HG02588 (cell line): Measurements from ENCODE around the gene RBBP4.
A peak's percentile ranks its signal among the peaks of the same experiment; 100 is the strongest.
"Not testable (repeated sequence)": the region's sequence is repeated elsewhere in the genome, so short reads cannot be mapped to it uniquely, and the experiment has no call there.

ENCODE experiments used
- ATAC-seq: cut with Tn5 transposase; IDR thresholded peaks from one replicate; pipeline ENCODE4 v1.9.1; 2021; ENCODE audit warnings: mild to moderate bottlenecking, moderate library complexity; ENCODE audit not compliant: unreplicated experiment

The RBBP4 gene

DNA sequence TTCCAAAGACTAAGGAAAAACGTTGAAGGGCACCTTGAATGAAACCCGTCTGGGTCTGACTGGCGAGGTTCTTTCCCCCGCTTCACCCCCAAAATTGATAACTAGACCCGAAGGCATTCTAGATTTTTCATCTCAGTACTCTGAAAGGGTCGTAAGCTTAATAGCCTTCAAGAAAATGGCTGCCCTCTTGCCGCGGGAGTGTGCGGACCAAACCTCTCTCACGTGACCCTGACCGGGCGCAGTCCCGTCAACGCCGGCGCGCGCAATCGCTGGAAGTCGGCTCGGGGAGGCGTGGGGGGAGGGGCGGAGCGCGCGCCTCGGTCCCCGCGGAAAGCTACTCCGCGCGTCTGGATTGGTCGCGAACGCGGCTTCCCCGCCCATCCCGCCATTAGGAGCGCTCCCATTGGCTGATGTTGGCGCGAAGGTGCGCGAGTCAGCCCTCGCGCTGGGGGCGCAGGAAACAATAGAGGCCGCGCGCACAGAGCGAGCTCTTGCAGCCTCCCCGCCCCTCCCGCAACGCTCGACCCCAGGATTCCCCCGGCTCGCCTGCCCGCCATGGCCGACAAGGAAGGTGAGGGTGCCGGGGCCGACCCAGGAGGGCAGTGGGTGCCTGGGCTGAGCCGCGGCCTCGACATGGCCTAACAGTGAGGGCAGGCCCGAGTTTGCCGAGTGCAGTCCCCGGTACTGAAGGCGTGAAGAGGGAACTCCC, at the start of gene RBBP4:
Gene RBBP4, plus strand, starts transcription at position 457 of the 709 bp plus-strand sequence. Its CDS starts 99 bp downstream, at position 556.
- ATAC-seq = peak; percentile 84

- no peak for ATAC-seq
Observed at GRCh38 chr1:32605711-32606424, 45.1 kb upstream of the RBBP4 start.

- ATAC-seq = no peak
Observed at GRCh38 chr1:32606565-32607371, 44.2 kb upstream of the RBBP4 start.

DNA sequence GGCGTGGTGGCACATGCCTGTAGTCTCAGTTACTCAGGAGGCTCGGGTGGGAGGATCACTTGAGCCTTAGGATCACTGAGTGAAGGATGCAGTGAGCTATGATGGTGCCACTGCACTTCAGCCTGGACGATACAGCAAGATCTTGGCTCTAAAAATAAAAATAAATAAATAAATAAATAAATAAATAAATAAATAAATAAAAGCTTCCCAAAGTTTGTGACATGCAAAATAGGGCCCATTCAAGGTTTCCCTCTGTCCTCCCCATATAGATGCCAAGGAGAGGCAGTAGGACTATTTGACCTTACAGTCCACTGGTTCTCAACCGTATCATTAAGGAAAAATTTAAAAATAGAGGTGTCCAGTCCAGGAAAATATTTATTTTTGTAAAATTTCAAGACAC, 41.8 kb upstream of the RBBP4 start:
- no peak for ATAC-seq

DNA sequence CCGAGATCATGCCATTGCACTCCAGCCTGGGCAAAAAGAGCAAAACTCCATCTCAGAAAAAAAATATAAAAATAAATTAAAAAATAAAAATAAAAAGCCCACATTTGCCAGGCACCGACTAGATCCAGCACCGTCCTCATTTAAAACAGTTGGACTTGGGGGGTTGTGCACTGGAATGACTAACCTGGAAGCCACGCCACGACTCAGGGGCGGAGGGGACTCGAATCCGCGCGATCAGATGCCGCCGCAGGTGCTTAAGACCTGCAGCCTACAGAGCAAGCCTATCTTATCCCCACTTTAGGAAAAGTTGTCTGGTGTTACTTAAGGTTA, 39.2 kb upstream of the RBBP4 start:
- ATAC-seq = no peak

- peak; percentile 91 for ATAC-seq
Observed at GRCh38 chr1:32612189-32612881, 38.7 kb upstream of the RBBP4 start.

DNA sequence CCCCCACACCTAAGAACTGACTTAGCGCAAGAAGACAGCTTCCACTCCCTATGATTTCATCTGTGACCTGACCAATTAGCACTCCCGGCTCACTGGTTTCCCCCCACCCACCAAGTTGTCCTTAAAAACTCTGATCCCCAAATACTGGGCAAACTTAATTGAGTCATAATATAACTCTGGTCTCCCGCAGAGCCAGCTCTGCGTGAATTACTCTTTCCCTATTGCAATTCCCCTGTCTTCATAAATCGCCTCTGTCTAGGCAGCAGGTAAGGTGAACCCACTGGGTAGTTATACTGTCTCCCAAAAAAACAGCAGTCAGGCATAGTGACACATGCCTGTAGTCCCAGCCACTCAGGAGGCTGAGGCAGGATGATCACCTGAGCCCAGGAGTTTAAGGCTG, 37.5 kb upstream of the RBBP4 start:
- no peak for ATAC-seq

DNA sequence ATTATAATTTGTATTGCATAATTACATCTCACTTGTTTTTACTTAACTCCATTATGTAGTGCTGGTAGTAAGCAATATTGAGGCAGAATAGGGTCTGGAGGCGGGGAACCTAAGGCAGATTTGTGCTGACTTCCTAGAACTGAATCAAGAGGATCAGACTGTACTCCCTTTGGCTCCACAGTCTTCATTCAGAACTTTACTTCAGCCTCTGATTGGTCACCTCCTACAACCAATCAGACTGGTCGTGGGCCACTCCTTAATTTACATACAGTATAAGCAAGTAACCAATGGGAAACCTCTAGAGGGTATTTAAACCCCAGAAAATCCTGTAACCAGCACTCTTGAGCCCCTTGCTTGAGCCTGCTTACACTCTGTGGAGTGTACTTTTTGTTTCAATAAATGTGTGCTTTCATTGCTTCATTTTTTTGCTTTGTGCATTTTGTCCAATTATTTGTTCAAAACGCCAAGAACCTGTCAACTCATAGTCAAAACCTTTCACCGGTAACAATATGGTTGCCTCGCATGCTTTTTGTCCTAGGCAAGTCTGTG, 32.3 kb upstream of the RBBP4 start:
- ATAC-seq = no peak

DNA sequence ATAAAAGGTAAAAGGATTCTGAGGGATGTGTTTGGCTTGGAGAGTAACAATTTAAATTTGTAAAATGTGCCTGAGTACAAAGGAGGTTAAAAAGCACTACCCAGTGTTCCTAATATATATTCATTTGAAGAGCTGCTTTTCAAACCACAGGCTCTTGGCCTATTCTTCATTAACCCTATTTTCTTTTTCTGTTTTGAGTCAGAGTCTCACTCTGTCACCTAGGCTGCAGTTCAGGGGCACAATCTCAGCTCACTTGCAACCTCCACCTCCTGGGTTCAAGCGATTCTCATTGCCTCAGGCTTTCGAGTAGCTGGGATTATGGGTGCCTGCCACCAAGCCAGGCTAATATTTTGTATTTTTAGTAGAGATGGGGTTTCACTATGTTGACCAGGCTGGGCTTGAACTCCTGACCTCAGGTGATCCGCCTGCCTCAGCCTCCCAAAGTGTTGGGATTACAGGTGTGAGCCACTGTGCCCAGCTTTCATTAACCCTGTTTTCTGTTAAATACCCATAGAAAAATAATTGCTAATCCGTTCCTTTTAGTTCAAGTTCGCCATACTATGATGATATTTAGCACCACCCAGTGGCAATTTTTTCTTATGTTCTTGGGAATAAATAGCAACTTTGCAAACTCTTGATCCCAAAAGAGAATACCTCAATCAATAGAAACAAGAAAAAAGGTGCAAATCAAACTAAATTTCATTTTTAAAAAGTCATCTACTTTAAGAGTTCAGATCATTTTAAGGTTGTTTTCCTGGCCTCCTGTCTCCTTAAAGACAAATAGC, 31.1 kb upstream of the RBBP4 start:
- ATAC-seq = no peak

GRCh38 chr1:32622205-32622604, 28.8 kb upstream of the RBBP4 start:
- no peak for ATAC-seq

DNA sequence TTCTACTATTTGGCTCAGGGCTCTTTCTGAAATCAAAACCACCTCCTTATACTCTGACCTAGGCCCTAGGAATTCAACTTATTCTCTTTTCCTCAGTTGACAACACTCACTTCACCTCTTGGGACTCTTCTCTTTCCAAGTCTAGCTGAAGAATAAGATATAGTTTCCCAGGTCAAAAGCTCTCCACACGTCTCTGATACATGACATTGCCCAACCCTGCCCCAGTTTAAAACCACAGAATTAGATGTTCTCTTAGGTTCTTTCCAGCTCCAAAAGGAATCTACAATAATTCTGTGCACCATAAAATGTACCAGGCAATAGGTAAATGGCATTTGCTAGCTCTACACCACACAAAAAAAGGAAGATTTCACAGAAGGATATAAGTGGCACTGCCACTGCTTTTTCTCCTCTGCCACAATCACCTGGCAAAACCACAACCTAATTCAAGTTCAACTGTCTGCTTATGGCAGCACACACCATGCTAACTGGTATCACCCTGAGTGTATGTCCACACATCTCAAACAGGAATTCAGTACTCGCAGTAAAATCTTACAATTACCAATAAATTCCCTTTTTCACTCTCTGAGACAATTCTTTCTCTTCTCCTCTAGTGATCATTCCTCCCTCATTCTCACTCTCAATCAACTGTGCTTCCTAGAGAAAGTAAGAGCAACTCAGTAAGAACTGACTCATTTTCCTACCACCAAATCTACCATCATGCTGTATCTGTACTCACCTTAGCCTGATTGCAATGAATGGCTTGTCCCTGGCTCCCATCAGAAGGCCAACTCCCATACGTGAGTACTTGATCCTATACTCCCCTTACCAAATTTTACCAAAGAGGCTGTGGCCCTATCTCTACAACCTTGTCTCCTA, 28.0 kb upstream of the RBBP4 start:
- ATAC-seq = no peak

DNA sequence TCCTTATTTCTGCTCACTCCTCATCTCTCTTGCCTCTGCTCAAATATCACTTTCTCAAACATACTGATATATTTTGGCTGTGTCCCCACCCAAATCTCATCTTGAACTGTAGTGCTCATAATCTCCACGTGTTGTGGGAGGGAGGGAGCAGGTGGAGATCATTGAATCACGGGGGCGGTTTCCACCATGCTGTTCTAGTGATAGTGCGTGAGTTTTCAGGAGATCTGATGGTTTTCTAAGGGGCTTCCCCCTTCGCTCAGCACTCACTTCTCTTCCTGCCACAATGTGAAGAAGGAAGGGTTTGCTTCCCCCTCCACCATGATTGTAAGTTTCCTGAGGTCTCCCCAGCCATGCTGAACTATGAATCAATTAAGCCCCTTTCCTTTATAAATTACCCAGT, 27.2 kb upstream of the RBBP4 start:
- ATAC-seq = no peak

DNA sequence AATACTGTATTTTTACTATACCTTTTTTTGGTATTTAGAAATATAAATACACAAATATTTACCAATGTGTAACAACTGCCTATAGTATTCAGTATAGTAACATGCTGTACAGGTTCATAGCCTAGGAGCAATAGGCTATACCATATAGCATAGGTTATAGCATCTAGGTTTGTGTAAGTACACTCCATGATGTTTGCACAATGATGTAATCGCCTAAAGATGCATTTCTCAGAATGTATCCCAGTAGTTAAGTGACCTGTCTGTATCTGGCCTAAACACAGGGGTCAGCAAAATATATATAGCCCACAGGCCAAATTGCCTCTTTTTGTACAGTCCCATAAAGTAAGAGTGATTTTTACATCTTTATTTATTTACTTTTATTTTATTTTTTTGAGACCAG, 24.8 kb upstream of the RBBP4 start:
- no peak for ATAC-seq

GRCh38 chr1:32627596-32628162, 23.3 kb upstream of the RBBP4 start:
- ATAC-seq = peak; percentile 63

- not testable (repeated sequence) for ATAC-seq
Observed at GRCh38 chr1:32630173-32630572, 20.8 kb upstream of the RBBP4 start.

- ATAC-seq = no peak
Observed at GRCh38 chr1:32632829-32633228, 18.2 kb upstream of the RBBP4 start.

DNA sequence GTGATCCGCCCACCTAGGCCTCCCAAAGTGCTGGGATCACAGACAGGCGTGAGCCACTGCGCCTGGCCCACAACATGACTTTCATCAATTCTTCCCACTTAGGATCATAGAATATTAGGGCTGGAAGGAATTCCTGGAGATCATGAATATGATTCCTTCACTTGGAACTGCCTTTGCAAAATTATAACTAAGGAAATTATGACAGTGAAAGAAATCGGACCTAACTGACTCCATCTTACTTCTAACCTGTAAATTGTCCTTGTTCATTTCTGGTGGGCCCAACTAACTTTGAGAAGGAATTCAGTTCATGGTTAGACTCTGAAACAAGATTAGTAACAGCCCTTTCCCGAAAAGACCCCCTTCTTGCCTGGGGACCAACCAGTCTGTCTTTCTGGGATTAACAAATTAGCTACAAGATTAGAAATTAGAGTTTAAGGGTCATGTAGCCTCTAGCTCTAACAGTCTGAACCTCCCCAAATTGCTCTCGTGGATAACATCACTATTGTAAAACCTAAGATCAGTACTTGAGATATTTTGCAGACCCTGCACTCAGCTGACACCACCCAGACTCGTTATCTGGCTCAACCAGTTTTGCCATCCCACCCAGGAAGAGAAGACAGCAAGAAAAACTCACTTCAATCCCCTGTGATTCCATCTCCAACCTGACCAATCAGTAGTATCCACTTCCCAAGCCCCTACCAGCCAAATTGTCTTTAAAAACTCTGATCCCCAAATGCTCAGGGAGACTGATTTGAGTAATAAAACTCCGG, 15.3 kb upstream of the RBBP4 start:
- no peak for ATAC-seq
